Mesenchymal stem cell (in vitro differentiated cells and primary cell): Measurements from ENCODE around the gene ULK4.

Experiments
- DNase-seq: peaks from one replicate; pipeline ENCODE4 v3.0.0-alpha.2; 2013
- H2AFZ ChIP-seq: one replicate; pipeline ENCODE4 v1.6.1; 2013; ENCODE audit warnings: low read depth, mild to moderate bottlenecking, control low read depth, inconsistent platforms, low read length, moderate library complexity
- H2AK5ac ChIP-seq: 2 replicates; pipeline ENCODE4 v1.6.1; 2013; ENCODE audit warnings: low read length, moderate library complexity, mild to moderate bottlenecking, inconsistent platforms; ENCODE audit not compliant: severe bottlenecking
- H2BK120ac ChIP-seq: one replicate; pipeline ENCODE4 v1.6.1; 2013; ENCODE audit warnings: low read depth, mild to moderate bottlenecking, inconsistent platforms, low read length, moderate library complexity
- H2BK12ac ChIP-seq, 2 experiments: one replicate each; pipeline ENCODE4 v1.6.1; 2013; ENCODE audit warnings: inconsistent platforms in 2 of 2, low read length in 2 of 2, mild to moderate bottlenecking in 2 of 2, moderate library complexity in 2 of 2, control low read depth in 1 of 2
- H2BK15ac ChIP-seq: one replicate; pipeline ENCODE4 v1.6.1; 2013; ENCODE audit warnings: mild to moderate bottlenecking, low read depth, inconsistent platforms; ENCODE audit not compliant: poor library complexity, severe bottlenecking
- H2BK5ac ChIP-seq: 2 replicates; pipeline ENCODE4 v1.6.1; 2013; ENCODE audit warnings: low read depth, mild to moderate bottlenecking, low read length, control low read depth, inconsistent platforms; ENCODE audit not compliant: poor library complexity, severe bottlenecking
- H3K14ac ChIP-seq, 2 experiments: one replicate each; pipeline ENCODE4 v1.6.1; 2013; ENCODE audit warnings: inconsistent platforms in 2 of 2, low read length in 2 of 2, control low read depth in 1 of 2, mild to moderate bottlenecking in 1 of 2, moderate library complexity in 1 of 2
- H3K18ac ChIP-seq, 2 experiments: one replicate each; pipeline ENCODE4 v1.6.1; 2013; ENCODE audit warnings: inconsistent platforms in 2 of 2, low read length in 2 of 2, control low read depth in 1 of 2, low read depth in 1 of 2, mild to moderate bottlenecking in 1 of 2
- H3K23ac ChIP-seq, 2 experiments: one replicate each; pipeline ENCODE4 v1.6.1; 2013; ENCODE audit warnings: inconsistent platforms in 2 of 2, low read length in 2 of 2, mild to moderate bottlenecking in 2 of 2, moderate library complexity in 2 of 2, control low read depth in 1 of 2
- H3K27ac ChIP-seq: 2 replicates; pipeline ENCODE4 v1.5.1; 2013; ENCODE audit warnings: mild to moderate bottlenecking, moderate library complexity, low read length, control low read depth, inconsistent platforms; ENCODE audit not compliant: poor library complexity, severe bottlenecking
- H3K27me3 ChIP-seq, 2 experiments: 2 replicates each; pipeline versions ENCODE4 v1.6.1 to v1.7.0; 2013; ENCODE audit warnings: low read length in 2 of 2, mild to moderate bottlenecking in 2 of 2, moderate library complexity in 2 of 2, control low read depth in 1 of 2, inconsistent platforms in 1 of 2; ENCODE audit not compliant: control insufficient read depth in 1 of 2, insufficient read depth in 1 of 2
- H3K36me3 ChIP-seq, 2 experiments: 2 replicates each; pipeline versions ENCODE4 v1.6.1 to v1.7.0; 2013; ENCODE audit warnings: low read length in 2 of 2, control low read depth in 1 of 2, inconsistent platforms in 1 of 2, low read depth in 1 of 2, mild to moderate bottlenecking in 1 of 2; ENCODE audit not compliant: insufficient read depth in 2 of 2, control insufficient read depth in 1 of 2
- H3K4ac ChIP-seq, 2 experiments: one replicate each; pipeline ENCODE4 v1.6.1; 2013; ENCODE audit warnings: inconsistent platforms in 2 of 2, low read length in 2 of 2, mild to moderate bottlenecking in 2 of 2, moderate library complexity in 2 of 2, control low read depth in 1 of 2, low read depth in 1 of 2
- H3K4me1 ChIP-seq: 2 replicates; pipeline ENCODE4 v1.6.1; 2013; ENCODE audit warnings: low read depth, low read length, control low read depth; ENCODE audit not compliant: control insufficient read depth, insufficient read depth
- H3K4me2 ChIP-seq: 2 replicates; pipeline ENCODE4 v1.6.1; 2013; ENCODE audit warnings: low read length, mild to moderate bottlenecking, inconsistent platforms; ENCODE audit not compliant: poor library complexity, severe bottlenecking
- H3K4me3 ChIP-seq, 2 experiments: 2 replicates each; pipeline versions ENCODE4 v1.5.1 to v1.7.0; 2013; ENCODE audit warnings: low read length in 2 of 2, mild to moderate bottlenecking in 2 of 2, control low read depth in 1 of 2, low read depth in 1 of 2; ENCODE audit not compliant: insufficient read depth in 1 of 2
- H3K79me1 ChIP-seq: replicated peaks from 2 replicates; pipeline ENCODE4 v1.6.1; 2013; ENCODE audit warnings: mild to moderate bottlenecking, control low read depth, low read length, inconsistent platforms; ENCODE audit not compliant: poor library complexity, severe bottlenecking
- H3K9ac ChIP-seq: 2 replicates; pipeline ENCODE4 v1.7.0; 2013; ENCODE audit warnings: mild to moderate bottlenecking, low read length, moderate library complexity
- H3K9me3 ChIP-seq: 2 replicates; pipeline ENCODE4 v1.7.0; 2013; ENCODE audit warnings: mild to moderate bottlenecking, low read length; ENCODE audit not compliant: control insufficient read depth
- H4K8ac ChIP-seq: one replicate; pipeline ENCODE4 v1.6.1; 2013; ENCODE audit warnings: inconsistent platforms, mild to moderate bottlenecking, low read length, moderate library complexity
- H4K91ac ChIP-seq: one replicate; pipeline ENCODE4 v1.6.1; 2013; ENCODE audit warnings: mild to moderate bottlenecking, low read length, inconsistent platforms
- WGBS: methylation state at CpG from one replicate; pipeline ENCODE4 v1.1.7; 2013; ENCODE audit warnings: mixed read lengths; 5-methylcytosine and 5-hydroxymethylcytosine counted together

Gene ULK4

GRCh38 chr3:41932464-41932863 lies 29.4 kb downstream of the ULK4 start:
- no peak overlapping the region for H3K23ac ChIP-seq
- no peak overlapping the region for H3K4me2 ChIP-seq
- no peaks in the 10 kb centered on the region for H3K27me3 ChIP-seq
- no peak overlapping the region for H2AFZ ChIP-seq
- H3K14ac ChIP-seq: no peak overlapping the region
- H3K4me3 ChIP-seq: no peak overlapping the region
- H2BK120ac ChIP-seq: no peak overlapping the region
- no peak for DNase-seq
- no peak overlapping the region for H2AK5ac ChIP-seq
- H3K4me1 ChIP-seq: no peaks in the 10 kb centered on the region
- peaks cover 0 to 7% of the 10 kb centered on the region in 2 experiments for H3K36me3 ChIP-seq
- H2BK12ac ChIP-seq: no peak overlapping the region
- no peak overlapping the region for H3K9ac ChIP-seq
- H4K91ac ChIP-seq: no peak overlapping the region
- H4K8ac ChIP-seq: no peak overlapping the region
- no peak overlapping the region for H3K4ac ChIP-seq
- WGBS: 94% methylated on average over 2 of the region's 2 CpGs
- H2BK15ac ChIP-seq: no peak overlapping the region
- H3K27ac ChIP-seq: no peak overlapping the region
- H2BK5ac ChIP-seq: no peak overlapping the region
- no peaks in the 10 kb centered on the region for H3K9me3 ChIP-seq
- H3K79me1 ChIP-seq: no peaks in the 10 kb centered on the region
- H3K18ac ChIP-seq: no peak overlapping the region

GRCh38 chr3:41920406-41920965 lies 41.4 kb downstream of the ULK4 start:
- Histone ChIP-seq H2BK120ac (no peak overlapping the region), H2AK5ac (no peak overlapping the region), H3K14ac (no peak overlapping the region), H4K91ac (no peak overlapping the region), H2AFZ (no peak overlapping the region), H3K4me2 (no peak overlapping the region), H3K27me3 (no peaks in the 10 kb centered on the region), H4K8ac (no peak overlapping the region), H2BK5ac (no peak overlapping the region), H3K9me3 (no peaks in the 10 kb centered on the region), H3K36me3 (peaks cover 3 to 9% of the 10 kb centered on the region in 2 experiments), H2BK15ac (no peak overlapping the region), H3K4me3 (no peak overlapping the region), H3K79me1 (no peaks in the 10 kb centered on the region), H3K4ac (no peak overlapping the region), H3K18ac (no peak overlapping the region), H3K23ac (no peak overlapping the region), H3K27ac (peak overlapping the region; percentile 66), H2BK12ac (no peak overlapping the region), H3K4me1 (peaks cover 4% of the 10 kb centered on the region), H3K9ac (no peak overlapping the region)
- WGBS: 96% methylated on average over 3 of the region's 5 CpGs
- DNase-seq: no peak

DNA sequence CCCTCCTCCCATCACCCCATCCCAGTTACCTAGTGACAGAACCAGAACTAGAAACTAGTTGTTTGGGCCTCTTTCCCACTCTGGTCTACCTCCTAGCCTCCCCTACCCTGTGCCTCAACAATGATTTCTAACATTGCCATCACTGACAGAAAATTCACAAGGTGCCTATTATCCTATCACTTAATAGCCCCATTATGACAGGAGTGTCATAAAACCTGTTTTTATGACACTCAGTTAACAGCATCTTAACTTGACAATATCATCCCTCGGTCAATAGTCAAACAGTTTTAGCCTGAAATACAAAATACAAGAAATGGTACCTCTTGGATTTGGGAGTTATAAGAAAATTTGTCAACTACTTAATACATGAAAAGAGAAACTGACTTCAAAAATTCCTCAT lies 46.5 kb downstream of the ULK4 start:
- no peak overlapping the region for H3K23ac ChIP-seq
- H3K27me3 ChIP-seq: no peaks in the 10 kb centered on the region
- H2BK120ac ChIP-seq: no peak overlapping the region
- WGBS: no CpG with 5 or more reads among the region's 1 CpG
- H3K14ac ChIP-seq: no peak overlapping the region
- H2AFZ ChIP-seq: no peak overlapping the region
- no peak overlapping the region for H3K27ac ChIP-seq
- no peaks in the 10 kb centered on the region for H3K79me1 ChIP-seq
- H2BK5ac ChIP-seq: no peak overlapping the region
- H3K18ac ChIP-seq: no peak overlapping the region
- H3K4me2 ChIP-seq: no peak overlapping the region
- H3K9ac ChIP-seq: no peak overlapping the region
- no peak overlapping the region for H4K91ac ChIP-seq
- H3K4me1 ChIP-seq: peaks cover 2% of the 10 kb centered on the region
- H3K4ac ChIP-seq: no peak overlapping the region
- H3K9me3 ChIP-seq: no peaks in the 10 kb centered on the region
- no peak overlapping the region for H3K4me3 ChIP-seq
- H4K8ac ChIP-seq: no peak overlapping the region
- peaks cover 0 to 13% of the 10 kb centered on the region in 2 experiments for H3K36me3 ChIP-seq
- DNase-seq: no peak
- no peak overlapping the region for H2AK5ac ChIP-seq
- H2BK12ac ChIP-seq: no peak overlapping the region
- no peak overlapping the region for H2BK15ac ChIP-seq

GRCh38 chr3:41912280-41912679 lies 49.6 kb downstream of the ULK4 start:
- Histone ChIP-seq H2AK5ac (no peak overlapping the region), H3K27ac (no peak overlapping the region), H3K14ac (no peak overlapping the region), H3K79me1 (no peaks in the 10 kb centered on the region), H3K27me3 (no peaks in the 10 kb centered on the region), H3K9ac (no peak overlapping the region), H3K9me3 (no peaks in the 10 kb centered on the region), H3K4ac (no peak overlapping the region), H3K4me3 (no peak overlapping the region), H4K91ac (no peak overlapping the region), H3K18ac (no peak overlapping the region), H3K4me2 (no peak overlapping the region), H3K4me1 (no peaks in the 10 kb centered on the region), H2BK15ac (no peak overlapping the region), H2BK5ac (no peak overlapping the region), H2AFZ (no peak overlapping the region), H3K36me3 (peaks cover 3 to 16% of the 10 kb centered on the region in 2 experiments), H2BK120ac (no peak overlapping the region), H4K8ac (no peak overlapping the region), H2BK12ac (no peak overlapping the region), H3K23ac (no peak overlapping the region)
- WGBS: 94% methylated on average over 1 of the region's 1 CpG
- DNase-seq: no peak
